HFF-Myc (cell line): ENCODE measurements around the gene INPP5K.

ENCODE experiments used
- DNase-seq: peaks from one replicate; pipeline ENCODE4 v3.0.0-alpha.2; 2011; ENCODE audit warnings: low read depth; ENCODE audit errors: extremely low read depth
- H3K4me3 ChIP-seq: replicated peaks from 2 replicates; pipeline ENCODE4 v1.5.1; 2011; ENCODE audit warnings: low read depth, mild to moderate bottlenecking, control low read depth, low read length
- CTCF ChIP-seq: IDR thresholded peaks from 2 replicates; pipeline ENCODE4 v1.5.1; 2012; ENCODE audit warnings: mild to moderate bottlenecking, low read depth, low read length, control low read depth; ENCODE audit errors: missing control alignments

The INPP5K gene

DNA sequence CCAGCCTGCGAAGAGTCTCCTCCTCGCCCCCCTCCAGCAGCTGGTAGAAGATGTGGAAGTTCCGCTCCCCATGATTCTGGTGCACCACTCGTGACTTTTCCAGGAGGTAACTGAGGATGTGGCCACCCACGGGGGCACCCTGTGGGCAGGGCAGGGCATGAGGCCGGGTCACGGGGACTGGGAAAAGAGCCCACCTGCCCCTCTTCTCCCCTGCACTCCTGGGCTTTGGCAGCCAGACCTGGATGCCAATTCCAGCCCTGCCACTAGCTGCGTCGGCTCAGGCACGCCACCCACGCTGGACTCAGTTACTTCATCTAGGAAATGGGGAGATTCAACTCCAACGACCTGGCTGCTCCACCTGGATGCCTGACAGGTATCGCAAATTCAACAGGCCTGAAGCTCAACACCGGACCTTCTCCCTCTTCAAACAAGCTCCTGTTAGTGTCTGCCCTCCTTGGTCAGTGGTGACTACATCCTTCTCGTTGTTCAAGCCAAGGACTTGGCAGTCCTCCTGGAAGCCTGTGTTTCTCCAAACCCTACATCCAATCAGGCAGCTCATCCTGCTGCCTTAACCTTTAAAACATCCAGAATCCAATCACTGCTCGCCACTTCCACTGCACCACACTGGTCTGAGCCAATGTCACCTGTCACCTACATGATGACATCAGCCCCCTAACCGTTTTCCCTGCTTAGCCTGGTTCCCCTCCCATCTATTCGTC lies 35.5 kb downstream of the INPP5K start:
- DNase-seq = no peak
- no peak for TF ChIP-seq CTCF
- no peak overlapping the region for H3K4me3 ChIP-seq

DNA sequence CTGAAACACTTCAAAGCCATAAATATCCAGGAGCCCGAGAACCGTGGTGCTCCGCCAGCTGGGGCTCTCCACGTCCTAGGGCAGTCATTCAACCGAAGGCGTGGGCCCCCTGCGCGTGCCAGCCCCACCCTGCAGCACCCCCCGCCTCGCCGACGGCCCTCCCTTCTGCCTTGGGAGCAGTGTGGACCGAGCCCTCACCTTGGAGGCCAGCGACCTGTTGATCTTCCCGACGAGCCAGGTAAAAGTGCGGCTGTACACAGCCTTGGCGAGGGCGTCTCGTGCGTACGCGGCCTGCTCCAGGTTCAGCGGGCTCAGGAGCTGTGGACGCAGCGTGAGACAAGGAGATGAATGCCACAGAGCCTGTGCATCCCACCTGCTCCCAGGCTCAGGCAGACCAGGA lies 38.0 kb downstream of the INPP5K start:
- no peak overlapping the region for H3K4me3 ChIP-seq
- DNase-seq = no peak
- TF ChIP-seq CTCF = no peak

GRCh38 chr17:1475321-1475854 lies 41.0 kb downstream of the INPP5K start:
- TF ChIP-seq CTCF = no peak
- H3K4me3 ChIP-seq = no peak overlapping the region

DNA sequence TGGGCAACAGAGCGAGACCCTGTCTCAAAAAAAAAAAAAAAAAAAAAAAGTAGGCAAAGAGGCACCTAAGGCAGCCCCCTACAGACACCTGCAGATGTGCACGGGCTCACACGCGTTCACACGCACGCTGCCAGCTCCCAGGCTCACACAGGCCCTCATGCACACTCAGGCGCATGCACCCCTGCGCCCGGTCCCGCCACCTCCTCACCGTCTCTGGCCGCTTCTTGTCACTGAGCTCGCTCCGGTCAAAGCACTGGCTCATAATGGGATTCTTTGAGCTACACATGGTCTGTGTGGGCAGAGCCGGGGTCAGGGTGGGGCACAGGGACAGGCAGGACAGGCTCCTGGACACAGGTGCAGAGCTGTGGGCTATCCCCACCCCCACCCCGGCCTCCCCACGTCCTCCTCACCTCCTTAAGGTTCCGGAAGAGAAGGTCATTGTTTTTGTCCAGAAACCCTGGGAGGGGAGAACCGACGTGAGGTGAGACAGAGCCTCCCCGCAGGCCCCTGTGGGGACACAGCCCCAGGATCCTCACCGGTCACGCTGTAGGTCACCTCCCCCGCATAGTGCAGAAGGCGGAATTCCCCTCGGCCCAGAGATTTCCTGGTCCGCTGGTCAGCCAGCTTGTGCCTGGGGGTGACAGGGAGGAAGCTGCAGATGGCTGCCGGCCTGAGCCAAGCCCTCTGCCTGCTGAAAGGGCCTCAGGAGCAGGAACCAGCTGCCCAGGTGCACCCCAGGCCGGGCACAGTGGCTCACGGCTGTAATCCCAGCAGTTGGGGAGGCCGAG lies 41.8 kb downstream of the INPP5K start:
- no peak for DNase-seq
- H3K4me3 ChIP-seq = no peak overlapping the region
- no peak for TF ChIP-seq CTCF

More at GRCh38 chr17:1475321-1475854, 41.0 kb downstream of the INPP5K start:
- no peak for DNase-seq

GRCh38 chr17:1473841-1474240 lies 42.6 kb downstream of the INPP5K start:
- no peak for TF ChIP-seq CTCF
- DNase-seq = no peak
- no peak overlapping the region for H3K4me3 ChIP-seq

DNA sequence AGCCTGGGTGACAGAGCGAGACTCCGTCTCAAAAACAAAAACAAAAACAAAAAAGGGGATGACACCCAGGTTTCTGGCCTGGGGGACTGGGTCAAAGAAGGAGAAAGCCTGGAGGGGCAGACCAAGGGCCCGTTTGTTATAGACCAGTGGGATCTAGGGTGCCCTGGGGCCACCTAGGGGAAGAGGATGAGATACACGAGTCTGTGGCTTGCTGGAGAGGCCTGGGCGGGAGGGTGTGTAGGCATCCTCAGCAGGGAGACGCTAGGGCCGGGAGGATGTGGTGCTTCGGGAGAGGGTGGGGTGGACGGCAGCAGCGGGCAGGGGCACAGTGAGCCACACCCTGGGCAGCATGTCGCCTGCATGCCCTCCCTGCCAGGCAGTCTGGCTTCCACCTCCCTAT lies 43.2 kb downstream of the INPP5K start:
- DNase-seq = no peak
- TF ChIP-seq CTCF = no peak
- H3K4me3 ChIP-seq = no peak overlapping the region
